GM12891 (cell line): ENCODE measurements around the gene ANKRD62. TPM values are rescaled to one million over a fixed set of nuclear protein-coding genes. Genes with fewer than 3 reads are reported as not detected.
A peak's percentile ranks its signal among the peaks of the same experiment; 100 is the strongest.

ENCODE experiments used
- DNase-seq: peaks from one replicate; pipeline ENCODE4 v3.0.0; 2011; ENCODE audit warnings: low spot score; ENCODE audit not compliant: insufficient read length
- FAIRE-seq: peaks from 2 replicates; lab custom pipeline; 2011; peaks lifted over from hg19 to GRCh38; lab: Jason Lieb, UNC
- PAX5 ChIP-seq: IDR thresholded peaks from 2 replicates; pipeline ENCODE4 v1.6.1; 2011; ENCODE audit warnings: low read length, moderate library complexity, mild to moderate bottlenecking; ENCODE audit not compliant: insufficient read depth, severe bottlenecking
- POLR2A ChIP-seq: IDR thresholded peaks from 2 replicates; pipeline ENCODE4 v1.6.1; 2011; ENCODE audit warnings: low read depth, low read length, control low read depth
- POLR2AphosphoS5 ChIP-seq: IDR thresholded peaks from 2 replicates; pipeline ENCODE4 v1.6.1; 2011; ENCODE audit warnings: low read depth, low read length, control low read depth
- POU2F2 ChIP-seq: IDR thresholded peaks from 2 replicates; pipeline ENCODE4 v1.6.1; 2011; ENCODE audit warnings: low read depth, mild to moderate bottlenecking, control low read depth, low read length, moderate library complexity
- SPI1 ChIP-seq: IDR thresholded peaks from 2 replicates; pipeline ENCODE4 v1.6.1; 2011; ENCODE audit warnings: low read depth, low read length, control low read depth
- TAF1 ChIP-seq: IDR thresholded peaks from 2 replicates; pipeline ENCODE4 v1.6.1; 2011; ENCODE audit warnings: low read depth, low read length, control low read depth
- polyA plus RNA-seq: library from polyadenylated mRNA; unstranded; fragments of >200 nt; gene quantifications from one replicate; pipeline ENCODE4 v1.2.1, GENCODE V29; 2012; ENCODE audit warnings: low read depth, missing spikeins, inconsistent platforms; ENCODE audit not compliant: missing spikeins

ANKRD62 gene
- polyA plus RNA-seq: 0.03 TPM

GRCh38 chr18:12093520-12094257 is at the start of gene ANKRD62:
ANKRD62 (plus strand) TSS chr18:12093843; CDS start chr18:12094018, 175 bp downstream.
- FAIRE-seq (no peak), DNase-seq (no peak)
- TF ChIP-seq POLR2A: no peak
- no peak for TF ChIP-seq PAX5
- TF ChIP-seq POLR2AphosphoS5: no peak
- TF ChIP-seq POU2F2: no peak
- TF ChIP-seq TAF1: no peak
- no peak for TF ChIP-seq SPI1

GRCh38 chr18:12044591-12044990 is 49.1 kb upstream of the ANKRD62 start:
- no peak for FAIRE-seq
- DNase-seq: no peak
- TF ChIP-seq POU2F2 (no peak), POLR2AphosphoS5 (no peak), SPI1 (no peak), POLR2A (no peak), PAX5 (no peak), TAF1 (no peak)

GRCh38 chr18:12046046-12046750 is 47.4 kb upstream of the ANKRD62 start:
- no peak for FAIRE-seq
- no peak for DNase-seq
- no peak for TF ChIP-seq TAF1
- TF ChIP-seq PAX5: no peak
- no peak for TF ChIP-seq POU2F2
- no peak for TF ChIP-seq POLR2AphosphoS5
- TF ChIP-seq POLR2A: no peak
- TF ChIP-seq SPI1: no peak

- DNase-seq (no peak), FAIRE-seq (peak; percentile 26)
These were observed 46.8 kb upstream of the ANKRD62 start for GRCh38 chr18:12046751-12047335.

GRCh38 chr18:12048010-12048826 is 45.4 kb upstream of the ANKRD62 start:
- peak; percentile 58 for FAIRE-seq
- TF ChIP-seq POLR2A (no peak), SPI1 (no peak), TAF1 (no peak)

More at GRCh38 chr18:12046751-12047335, 46.8 kb upstream of the ANKRD62 start:
- TF ChIP-seq POLR2AphosphoS5 (no peak), SPI1 (no peak), TAF1 (no peak), POU2F2 (no peak), POLR2A (no peak), PAX5 (no peak)

GRCh38 chr18:12048827-12049175 is 44.8 kb upstream of the ANKRD62 start:
- DNase-seq (no peak), FAIRE-seq (peak; percentile 54)
- no peak for TF ChIP-seq PAX5
- TF ChIP-seq POU2F2: no peak
- TF ChIP-seq TAF1: no peak
- no peak for TF ChIP-seq POLR2AphosphoS5
- TF ChIP-seq POLR2A: no peak
- no peak for TF ChIP-seq SPI1

More at GRCh38 chr18:12048010-12048826, 45.4 kb upstream of the ANKRD62 start:
- DNase-seq: no peak

GRCh38 chr18:12049978-12050811 is 43.4 kb upstream of the ANKRD62 start:
- TF ChIP-seq PAX5: no peak
- peak; percentile 100 for TF ChIP-seq SPI1
- peak; percentile 20; the same call in 1 of the 2 replicates for TF ChIP-seq TAF1
- DNase-seq (no peak), FAIRE-seq (peak; percentile 87)

GRCh38 chr18:12052866-12053265 is 40.8 kb upstream of the ANKRD62 start:
- FAIRE-seq: peak; percentile 59
- TF ChIP-seq SPI1 (no peak), POLR2AphosphoS5 (no peak), PAX5 (no peak), TAF1 (no peak), POLR2A (no peak), POU2F2 (no peak)

GRCh38 chr18:12053289-12053688 is 40.4 kb upstream of the ANKRD62 start:
- TF ChIP-seq POU2F2 (no peak), POLR2AphosphoS5 (no peak), PAX5 (no peak)
- DNase-seq (no peak), FAIRE-seq (peak; percentile 83)

More at GRCh38 chr18:12052866-12053265, 40.8 kb upstream of the ANKRD62 start:
- no peak for DNase-seq
